ENCODE measurements around the gene RABGAP1L.
"Not testable (repeated sequence)": the region's sequence is repeated elsewhere in the genome, so short reads cannot be mapped to it uniquely, and the experiment has no call there.

The RABGAP1L gene

DNA sequence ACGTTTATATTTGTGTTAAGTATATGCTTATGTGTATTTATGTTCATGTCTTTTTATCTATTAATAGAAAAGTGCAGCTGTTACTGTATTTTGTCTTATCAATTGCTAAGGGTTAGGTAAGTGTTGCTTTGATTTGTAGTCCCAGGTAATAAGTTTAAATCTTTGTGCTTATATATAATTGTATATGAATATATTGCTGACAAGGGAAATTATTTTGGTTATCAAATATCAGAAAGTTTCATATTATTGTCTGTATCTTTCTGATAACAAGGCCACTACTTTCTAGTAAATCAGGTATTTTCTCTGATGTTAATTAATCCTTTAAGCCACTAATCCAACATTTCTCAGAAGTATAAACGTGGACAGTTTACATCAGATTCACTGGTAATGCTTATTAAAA lies 309.7 kb downstream of the RABGAP1L start:
- no peak for DNase-seq

DNA sequence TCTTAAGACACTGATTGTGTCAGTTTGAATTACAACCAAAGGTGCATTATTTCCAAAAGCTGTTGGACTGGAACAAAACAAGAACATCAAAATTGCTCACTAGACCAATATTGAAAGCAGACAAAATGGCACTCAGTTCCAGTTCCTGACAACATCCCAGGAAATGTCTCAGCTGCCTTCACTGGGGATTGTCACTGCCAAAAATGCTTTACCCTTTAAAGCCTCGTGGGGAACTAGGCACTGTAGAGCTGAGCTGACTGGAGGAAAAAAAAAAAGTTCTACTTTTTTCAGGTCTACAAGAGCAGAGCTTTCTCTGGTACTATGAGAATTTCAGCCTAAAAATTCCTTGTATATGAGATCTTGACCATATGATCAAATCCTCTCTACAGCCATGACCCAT lies 310.4 kb downstream of the RABGAP1L start:
- DNase-seq = no peak

DNA sequence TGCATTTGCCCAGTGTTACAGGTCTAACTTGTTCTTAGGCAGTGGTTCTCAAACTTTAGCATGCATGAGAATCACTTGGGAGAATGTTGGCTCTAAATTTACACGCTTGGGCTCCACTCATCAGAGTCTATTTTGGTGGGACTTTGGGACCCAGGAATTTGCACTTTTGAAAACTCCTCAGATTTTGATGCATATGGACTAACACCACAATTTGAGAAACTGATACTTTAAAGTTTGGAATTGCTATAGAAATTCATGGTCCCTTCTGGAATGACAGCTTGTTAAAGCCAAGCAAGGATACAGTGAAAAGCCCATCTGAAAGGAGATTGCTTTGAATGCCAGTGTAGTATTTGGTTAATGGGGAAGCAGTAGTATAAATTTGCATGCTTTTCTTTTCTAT lies 320.0 kb downstream of the RABGAP1L start:
- DNase-seq = no peak

DNA sequence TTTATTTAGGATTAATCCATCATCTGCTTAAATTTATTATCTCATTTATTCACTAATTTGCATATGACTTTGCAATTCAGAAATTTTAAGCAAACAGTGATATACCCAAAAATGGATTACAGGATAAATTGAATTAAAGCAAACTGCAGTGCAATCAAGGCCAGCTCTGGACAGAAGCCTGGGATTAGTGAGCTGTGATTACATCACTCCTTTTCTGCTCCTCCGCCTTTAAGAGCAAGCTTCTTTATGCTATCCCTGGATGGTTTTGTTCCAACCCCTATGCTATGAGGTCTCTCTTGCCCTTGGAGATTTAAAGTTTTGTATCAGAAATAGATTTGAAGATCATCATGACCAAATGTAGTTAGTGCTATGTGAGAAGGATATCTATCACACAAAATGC lies 321.0 kb downstream of the RABGAP1L start:
- no peak for DNase-seq

DNA sequence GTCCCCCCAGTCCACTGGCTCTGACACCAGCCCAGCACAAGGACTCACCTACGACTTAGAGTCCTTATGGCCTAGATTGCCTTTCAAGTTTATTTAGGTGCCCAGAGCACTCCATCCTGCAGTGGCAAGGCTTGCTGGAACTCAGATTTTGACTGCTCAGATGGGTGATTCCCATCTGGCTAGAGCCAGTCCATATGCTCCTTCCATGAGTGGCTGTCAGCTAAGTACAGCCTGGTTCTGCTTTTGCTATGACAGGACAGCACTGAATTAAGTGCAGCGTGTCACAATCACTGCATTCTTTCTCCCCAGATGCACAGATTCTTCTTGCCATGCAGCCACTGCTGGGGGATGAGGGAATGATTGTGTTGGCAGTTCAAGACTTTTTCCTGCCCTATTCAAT lies 332.3 kb downstream of the RABGAP1L start:
- peak; percentile 4 for DNase-seq

DNA sequence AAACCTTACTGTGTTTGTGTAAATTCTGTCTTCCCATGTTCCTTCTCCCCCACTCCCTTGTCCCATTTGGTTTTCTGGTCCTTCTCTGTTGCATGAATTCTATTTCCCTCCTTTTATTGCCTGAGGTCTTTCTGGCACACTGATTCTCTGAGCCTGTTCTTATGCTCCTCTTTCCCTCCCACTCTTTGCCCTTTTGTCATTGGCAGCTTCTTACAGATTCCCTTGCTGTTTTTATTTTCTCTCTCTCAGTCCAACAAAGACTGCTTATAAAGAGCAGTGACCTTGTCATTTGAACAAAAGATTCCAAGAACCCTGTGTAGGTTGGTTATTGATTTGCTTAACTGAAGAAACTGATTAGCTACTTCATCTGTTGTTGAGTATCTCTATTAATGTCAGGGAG lies 338.2 kb downstream of the RABGAP1L start:
- peak; percentile 16 for DNase-seq

DNA sequence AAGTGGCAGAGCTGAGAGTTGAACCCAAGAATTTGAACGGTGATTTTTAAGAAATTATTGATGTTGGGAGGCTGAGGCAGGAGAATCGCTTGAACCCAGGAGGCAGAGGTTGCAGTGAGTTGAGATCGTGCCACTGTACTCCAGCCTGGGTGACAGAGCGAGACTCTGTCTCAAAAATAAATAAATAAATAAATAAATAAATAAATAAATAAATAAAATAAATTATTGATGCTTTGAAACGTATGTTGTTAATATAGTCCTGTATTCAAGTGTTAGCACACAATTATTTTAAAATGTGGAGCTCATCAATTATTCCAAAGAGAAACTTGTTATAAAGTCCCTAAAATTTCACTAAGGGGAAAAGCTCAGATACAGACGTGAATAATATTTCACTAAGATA lies 357.4 kb downstream of the RABGAP1L start:
- DNase-seq = not testable (repeated sequence)

DNA sequence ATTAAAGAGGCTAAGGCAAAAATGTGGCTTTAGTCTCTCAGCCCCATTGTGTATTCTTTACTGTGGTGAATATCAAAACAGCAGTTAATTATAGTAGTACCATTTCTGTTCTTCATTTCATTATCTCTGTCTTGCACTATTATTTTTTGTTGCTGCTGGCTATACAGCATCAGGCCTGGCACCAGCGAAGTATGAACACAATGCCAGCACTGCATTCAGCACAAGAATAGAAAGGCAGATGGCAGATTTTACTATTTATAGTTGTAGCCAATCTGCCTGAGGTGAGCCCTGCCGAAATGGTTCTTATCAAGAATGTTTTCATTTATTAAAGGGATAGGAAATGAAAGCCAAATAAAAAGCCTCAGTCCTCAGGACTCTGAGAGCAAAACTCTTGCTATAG lies 360.5 kb downstream of the RABGAP1L start:
- no peak for DNase-seq

DNA sequence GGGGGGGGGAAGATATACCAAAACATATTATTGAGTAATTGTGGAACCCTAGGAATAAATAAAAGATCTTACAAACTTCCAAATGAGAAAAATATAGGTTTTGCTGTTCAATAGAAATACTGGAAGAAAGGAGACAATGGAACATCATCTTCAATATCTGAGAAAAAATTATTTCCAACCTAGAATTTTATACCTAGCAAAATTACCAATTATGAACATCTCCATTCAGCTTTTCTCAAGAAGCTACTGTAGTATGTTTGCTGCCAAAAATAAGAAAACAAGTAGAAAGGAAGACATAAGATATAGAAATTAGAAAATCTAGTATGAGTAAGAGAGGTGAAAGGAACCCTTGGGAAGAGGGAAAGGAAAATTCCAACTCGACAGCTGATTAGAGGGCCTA lies 372.4 kb downstream of the RABGAP1L start:
- no peak for DNase-seq

DNA sequence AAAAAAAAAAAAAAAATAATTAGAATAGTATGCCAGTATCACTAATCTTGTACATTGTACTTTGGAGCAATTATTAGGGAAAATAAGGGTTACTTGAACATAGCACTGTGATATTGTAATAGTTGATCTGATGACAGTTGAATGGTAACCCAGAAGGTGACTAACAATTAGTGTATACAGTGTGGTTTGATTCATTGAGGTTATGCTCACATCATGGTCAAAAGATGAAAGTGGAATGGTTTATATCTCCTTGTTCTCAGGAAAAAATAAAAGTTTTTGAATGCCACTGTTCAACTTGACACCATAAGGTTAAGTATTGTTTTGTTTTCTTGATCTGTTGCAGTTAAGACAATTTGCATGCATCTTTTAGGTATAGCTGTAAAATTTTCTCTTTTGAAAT lies 375.5 kb downstream of the RABGAP1L start:
- DNase-seq = no peak

DNA sequence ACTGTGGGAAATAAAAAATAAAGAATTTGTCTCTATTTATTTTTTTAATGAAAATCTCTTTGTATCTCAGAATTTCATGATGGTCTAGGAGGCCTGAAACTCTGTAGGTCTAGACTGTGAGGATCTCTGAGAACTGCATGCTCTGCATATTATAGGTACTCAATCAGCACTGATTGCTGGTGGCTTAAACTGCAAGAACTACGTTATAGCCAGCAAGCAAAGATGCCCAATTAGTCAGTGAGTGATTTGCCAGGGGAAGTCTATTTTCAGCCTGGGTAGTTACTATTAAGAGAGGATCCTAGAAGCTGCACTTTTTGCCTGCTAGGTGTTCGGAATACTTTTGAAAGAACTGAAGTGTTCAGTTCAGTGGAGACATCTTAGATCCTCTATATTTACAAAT lies 375.9 kb downstream of the RABGAP1L start:
- DNase-seq = no peak

DNA sequence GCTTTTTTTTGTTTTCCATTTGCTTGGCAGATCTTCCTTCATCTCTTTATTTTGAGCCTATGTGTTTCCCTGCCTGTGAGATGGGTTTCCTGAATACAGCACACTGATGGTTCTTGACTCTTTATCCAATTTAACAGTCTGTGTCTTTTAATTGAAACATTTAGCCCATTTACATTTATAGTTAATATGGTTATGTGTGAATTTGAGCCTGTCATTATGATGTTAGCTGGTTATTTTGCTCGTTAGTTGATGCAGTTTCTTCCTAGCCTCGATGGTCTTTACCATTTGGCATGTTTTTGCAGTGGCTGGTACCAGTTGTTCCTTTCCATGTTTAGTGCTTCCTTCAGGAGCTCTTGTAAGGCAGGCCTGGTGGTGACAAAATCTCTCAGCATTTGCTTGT lies 384.1 kb downstream of the RABGAP1L start:
- DNase-seq = not testable (repeated sequence)

DNA sequence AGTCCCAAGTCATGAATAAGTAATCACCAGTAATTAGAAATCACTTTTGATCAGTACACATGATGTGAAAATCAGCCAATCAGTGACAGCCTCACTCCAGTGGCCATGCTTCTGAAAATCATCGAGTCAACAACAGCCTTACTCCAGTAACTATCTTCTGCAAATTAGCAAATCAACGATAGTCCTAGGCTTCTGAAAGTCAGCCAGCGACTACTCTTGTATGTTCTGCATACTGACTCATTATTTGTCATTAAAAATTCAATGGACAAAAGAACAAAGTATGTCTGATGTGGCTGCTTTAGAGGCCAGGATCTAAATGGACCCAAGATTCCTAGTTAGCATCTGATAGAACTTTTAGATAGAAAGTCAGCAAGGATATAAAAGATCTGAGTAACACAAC lies 391.0 kb downstream of the RABGAP1L start:
- no peak for DNase-seq

DNA sequence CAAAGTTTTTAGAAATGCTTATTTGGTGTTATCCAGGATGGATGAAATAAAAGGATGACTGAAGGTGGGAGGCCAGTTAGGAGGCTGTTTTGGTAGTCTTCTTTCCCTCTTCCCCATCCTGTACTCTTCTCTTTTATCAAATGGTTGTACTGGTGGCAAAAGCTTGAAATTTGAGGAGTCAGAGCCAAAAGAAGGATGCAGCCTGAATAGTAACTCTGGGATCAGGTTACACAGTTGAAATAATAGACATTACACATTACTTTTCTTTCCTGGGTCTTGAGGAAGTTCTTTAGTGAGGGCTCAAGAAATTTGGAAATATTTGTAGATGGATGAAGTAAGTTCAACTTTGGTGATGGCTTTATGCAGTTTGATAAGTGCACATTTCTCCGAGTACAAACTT lies 397.1 kb downstream of the RABGAP1L start:
- no peak for DNase-seq

DNA sequence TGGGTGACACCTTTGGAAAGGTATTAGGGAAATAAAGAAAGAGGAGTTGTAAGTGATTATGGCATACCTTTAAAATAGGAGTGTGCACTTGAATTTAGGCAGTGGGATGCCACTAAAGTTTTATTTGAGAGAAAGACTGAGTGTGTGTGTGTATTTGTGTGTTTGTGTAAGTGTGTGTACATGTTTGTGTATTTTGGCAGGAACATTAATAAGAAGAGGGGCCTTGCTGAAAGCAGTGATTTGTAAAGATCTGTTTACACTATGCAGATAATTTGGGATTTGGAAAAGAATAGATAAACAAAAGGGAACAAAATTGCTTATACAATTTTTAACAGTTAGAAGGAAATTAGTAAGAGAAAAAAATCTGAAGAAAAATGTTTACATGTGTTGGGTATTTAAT lies 409.2 kb downstream of the RABGAP1L start:
- no peak for DNase-seq

DNA sequence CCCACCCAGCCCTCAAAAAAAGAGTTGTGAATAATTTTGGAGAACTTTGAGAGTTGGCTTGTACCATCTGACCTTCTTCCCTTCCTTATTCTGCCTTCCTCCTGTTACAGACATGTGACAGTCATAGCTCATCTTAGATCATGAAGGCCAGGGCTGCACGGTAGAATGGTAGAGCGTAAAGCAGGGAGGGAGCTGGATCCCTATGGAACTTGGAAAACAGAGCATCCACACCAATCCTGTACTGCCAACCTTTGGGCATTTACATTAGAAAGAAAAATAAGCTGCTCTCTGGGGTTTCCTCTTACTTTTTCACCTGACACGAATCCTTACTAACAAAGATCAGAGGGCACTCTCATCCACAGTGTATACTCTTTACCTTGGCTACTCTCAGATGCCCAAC lies 409.9 kb downstream of the RABGAP1L start:
- DNase-seq = peak; percentile 6

DNA sequence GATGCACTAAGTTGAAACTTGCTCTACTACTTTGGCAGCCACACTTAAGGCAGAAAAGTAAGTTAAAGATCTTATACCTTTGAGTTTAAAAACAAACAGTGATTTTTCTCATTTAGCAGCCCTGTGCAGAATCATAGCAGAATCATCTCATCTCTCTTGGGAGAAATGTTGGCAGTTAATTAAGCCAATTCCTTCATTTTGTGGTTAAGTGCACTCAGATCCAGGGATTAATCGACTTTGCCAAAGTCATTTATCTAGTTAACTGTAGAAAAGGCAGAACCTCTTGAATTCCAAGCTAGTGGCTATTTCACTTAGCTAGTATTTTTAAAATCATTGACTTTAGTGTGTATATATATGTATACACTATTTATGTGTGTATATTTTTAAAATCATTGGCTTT lies 413.5 kb downstream of the RABGAP1L start:
- DNase-seq = no peak

DNA sequence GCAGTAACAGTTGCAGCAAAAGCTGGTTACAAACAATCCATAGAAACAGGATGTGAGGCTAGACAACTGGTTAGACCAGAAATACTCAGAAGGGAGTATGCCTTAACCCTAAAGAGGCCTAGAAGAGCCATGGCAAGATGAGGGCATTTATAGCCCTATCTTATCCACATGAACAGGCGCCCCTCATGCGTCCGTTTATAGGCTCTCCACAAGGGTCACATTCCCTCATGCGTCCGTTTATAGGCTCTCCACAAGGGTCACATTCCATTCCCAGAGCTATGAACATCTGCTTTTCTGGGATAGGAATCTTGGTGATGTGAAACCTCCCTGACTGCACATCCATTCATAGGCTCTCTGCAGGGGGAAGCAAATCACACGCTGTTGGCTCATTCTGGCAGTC lies 416.8 kb downstream of the RABGAP1L start:
- not testable (repeated sequence) for DNase-seq

DNA sequence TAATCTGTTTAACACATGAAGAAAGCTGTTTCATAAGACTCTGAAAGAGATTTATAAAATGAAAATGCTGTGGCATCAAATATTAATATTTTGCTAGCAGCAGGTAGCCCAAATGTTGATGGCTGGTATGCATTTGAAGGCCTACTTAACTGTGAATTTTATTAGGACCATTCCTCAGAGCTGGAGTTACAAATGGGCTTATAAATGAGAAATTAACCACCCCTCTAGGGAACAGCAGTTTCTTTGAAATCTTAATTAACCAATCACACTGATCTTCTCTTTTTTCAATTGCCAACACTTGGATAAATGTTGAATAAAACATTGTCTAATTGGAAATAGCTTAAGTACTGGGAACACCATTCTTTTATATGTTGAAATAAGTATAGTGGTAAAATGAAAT lies 418.4 kb downstream of the RABGAP1L start:
- DNase-seq = no peak

DNA sequence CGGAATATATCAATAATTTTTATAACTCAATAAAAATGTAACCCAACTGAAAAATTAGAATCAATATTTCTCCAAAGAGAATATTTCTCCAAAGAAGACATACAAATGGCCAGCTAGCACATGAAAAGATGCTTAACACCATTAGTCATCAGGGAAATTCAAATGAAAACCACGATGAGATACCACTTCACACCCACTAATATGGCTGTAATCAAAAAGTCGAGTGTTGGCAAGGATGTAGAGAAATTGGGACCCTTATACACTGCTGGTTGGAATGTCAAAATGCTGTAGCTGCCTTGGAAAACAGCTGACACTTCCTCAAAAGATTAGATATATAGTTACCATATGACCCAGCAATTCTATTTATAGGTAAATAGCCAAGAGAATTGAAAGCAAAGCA lies 421.5 kb downstream of the RABGAP1L start:
- peak; percentile 1 for DNase-seq

DNA sequence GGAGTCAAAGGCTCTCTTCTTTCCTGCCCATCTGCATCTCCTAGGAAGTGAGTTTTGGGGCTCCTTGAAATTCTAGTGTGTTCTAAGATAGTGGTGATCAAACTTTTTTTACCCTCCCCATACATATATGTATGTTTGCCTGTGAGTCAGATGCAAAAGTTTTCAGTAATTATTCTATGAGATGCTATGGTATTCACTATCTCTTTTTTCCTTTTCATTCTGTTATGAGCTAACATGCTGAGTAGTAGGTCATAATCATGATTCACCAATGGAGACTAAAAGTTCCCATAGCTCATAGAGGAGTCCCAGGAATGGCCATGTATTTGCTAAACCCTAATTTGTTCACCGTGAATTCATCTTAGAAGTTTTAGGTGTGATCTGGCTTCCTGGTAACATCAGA lies 424.0 kb downstream of the RABGAP1L start:
- DNase-seq = peak; percentile 0

DNA sequence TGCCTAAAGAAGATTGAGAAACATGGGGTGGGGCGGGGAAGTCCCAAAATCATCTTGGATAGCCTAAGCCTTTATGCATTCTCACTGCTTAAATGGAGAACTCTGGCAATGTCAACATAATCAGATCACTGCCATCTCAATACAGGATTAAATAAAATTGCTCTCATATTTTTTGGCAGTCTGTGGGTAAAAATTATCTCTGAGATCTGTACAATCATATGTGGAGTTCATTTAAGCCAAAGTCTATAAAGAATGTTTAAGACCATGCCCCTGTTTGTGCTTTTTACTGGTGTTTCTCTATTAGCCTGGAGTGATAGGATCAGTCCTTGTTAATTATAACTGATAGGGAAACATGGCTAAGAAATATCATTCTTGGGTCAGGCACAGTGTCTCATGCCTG lies 424.8 kb downstream of the RABGAP1L start:
- DNase-seq = peak; percentile 32

DNA sequence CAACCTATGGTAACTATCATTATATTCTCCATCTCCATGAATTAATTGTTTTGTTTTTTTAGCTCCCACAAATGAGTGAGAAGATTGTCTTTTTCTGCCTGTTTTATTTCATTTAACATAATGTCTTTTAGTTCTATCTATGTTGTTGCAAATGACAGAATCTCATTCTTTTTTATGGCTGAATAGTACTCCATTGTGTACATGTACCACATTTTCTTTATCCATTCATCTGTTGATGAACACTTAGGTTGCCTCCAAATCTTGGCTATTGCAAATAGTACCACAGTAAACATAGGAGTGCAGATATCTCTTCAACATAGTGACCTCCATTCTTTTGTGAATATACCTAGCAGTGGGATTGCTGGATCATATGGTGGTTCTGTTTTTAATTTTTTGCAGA lies 429.3 kb downstream of the RABGAP1L start:
- not testable (repeated sequence) for DNase-seq

DNA sequence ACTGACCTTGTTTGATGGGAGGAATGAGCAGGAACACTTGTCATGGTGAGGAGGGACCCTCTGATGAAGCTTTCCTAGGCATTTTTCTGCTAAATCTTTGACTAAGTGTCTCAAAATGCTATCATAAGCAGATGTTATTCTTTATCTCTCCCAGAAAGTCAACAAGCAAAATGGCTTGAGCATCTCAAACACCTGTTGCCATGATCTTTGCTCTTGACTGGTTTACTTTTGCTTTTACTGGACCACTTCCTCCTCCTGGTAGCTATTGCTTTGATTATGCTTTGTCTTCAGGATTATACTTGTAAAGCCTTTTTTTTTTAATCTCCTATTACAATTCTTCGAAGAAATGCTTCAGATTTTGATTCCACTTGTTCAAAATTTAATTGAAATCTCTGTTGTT lies 445.9 kb downstream of the RABGAP1L start:
- no peak for DNase-seq

DNA sequence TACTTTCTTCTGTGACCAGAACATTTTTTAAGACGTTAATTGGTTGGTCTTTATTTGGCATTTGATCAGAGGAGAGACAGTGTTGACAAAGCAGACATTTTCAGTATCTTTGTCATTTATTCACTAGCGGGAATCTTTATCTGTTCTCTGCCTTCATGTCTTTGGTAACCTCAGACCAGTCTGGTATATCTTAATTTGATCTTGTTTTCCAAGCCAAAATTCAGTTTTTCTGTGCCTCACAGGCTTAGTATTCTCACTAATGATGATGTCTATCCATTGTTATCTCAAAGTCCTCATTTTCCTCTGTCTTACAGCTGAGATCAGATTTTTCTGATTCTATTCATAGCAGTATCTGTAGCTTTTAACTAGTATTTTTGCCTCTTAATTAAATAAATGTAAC lies 447.2 kb downstream of the RABGAP1L start:
- no peak for DNase-seq

DNA sequence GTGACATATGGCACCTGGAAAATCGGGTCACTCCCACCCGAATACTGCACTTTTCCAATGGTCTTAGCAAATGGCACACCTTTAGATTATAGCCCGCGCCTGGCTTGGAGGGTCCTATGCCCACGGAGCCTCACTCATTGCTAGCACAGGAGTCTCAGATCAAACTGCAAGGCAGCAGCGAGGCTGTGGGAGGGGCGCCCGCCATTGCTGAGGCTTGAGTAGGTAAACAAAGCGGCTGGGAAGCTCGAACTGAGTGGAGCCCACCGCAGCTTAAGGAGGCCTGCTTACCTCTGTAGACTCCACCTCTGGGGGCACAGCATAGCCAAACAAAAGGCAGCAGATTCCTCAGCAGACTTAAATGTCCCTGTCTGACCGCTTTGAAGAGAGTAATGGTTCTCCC lies 458.6 kb downstream of the RABGAP1L start:
- not testable (repeated sequence) for DNase-seq

All from suppressor macrophage treated with lipopolysaccharide for 4 hours (primary cell).